Mesothelial cell of epicardium (in vitro differentiated cells): ENCODE measurements around the gene DSG2. TPM values are rescaled to one million over a fixed set of nuclear protein-coding genes. Genes with fewer than 3 reads are reported as not detected.

Experiments used
- DNase-seq, 2 experiments: peaks; one replicate each; pipeline ENCODE4 v3.0.0; 2021; ENCODE audit warnings: low spot score in 2 of 2; ENCODE audit not compliant: unreplicated experiment in 2 of 2
- H3K27ac Mint-ChIP-seq: 2 replicates; pipeline ENCODE4 v1.8.0; 2021; ENCODE audit warnings: mixed read lengths
- H3K27me3 Mint-ChIP-seq: 2 replicates; pipeline ENCODE4 v1.8.0; 2021; ENCODE audit warnings: low read depth, mixed read lengths
- H3K36me3 Mint-ChIP-seq: 2 replicates; pipeline ENCODE4 v1.8.0; 2021; ENCODE audit warnings: mixed read lengths
- H3K4me1 Mint-ChIP-seq: 2 replicates; pipeline ENCODE4 v1.8.0; 2021; ENCODE audit warnings: mixed read lengths
- H3K4me3 Mint-ChIP-seq: 2 replicates; pipeline ENCODE4 v1.8.0; 2021; ENCODE audit warnings: mild to moderate bottlenecking, moderate library complexity, mixed read lengths
- H3K9me3 Mint-ChIP-seq: 2 replicates; pipeline ENCODE4 v1.8.0; 2021; ENCODE audit warnings: mixed read lengths
- CTCF ChIP-seq: fragments of 200-600 bp; sonication (generic); IDR thresholded peaks from one replicate; pipeline ENCODE4 v1.5.0; 2021; ENCODE audit warnings: antibody characterized with exemption; ENCODE audit not compliant: unreplicated experiment
- total RNA-seq: library from RNA; stranded (reverse); gene quantifications from 3 replicates; pipeline ENCODE4 v1.2.1, GENCODE V29; 2021

The DSG2 gene
- total RNA-seq, 1 donor from 2014 or later = 98.0 TPM

GRCh38 chr18:31587529-31587928 lies 89.6 kb downstream of the DSG2 start:
- H3K27me3 Mint-ChIP-seq = no peaks in the 10 kb centered on the region
- peaks cover 11% of the 10 kb centered on the region for H3K9me3 Mint-ChIP-seq
- H3K4me1 Mint-ChIP-seq = peaks cover 22% of the 10 kb centered on the region
- H3K4me3 Mint-ChIP-seq = no peak overlapping the region
- H3K36me3 Mint-ChIP-seq = no peaks in the 10 kb centered on the region
- TF ChIP-seq CTCF = no peak
- peak overlapping the region; percentile 87 for H3K27ac Mint-ChIP-seq
- no peak for DNase-seq

GRCh38 chr18:31590570-31590969 lies 92.6 kb downstream of the DSG2 start:
- no peaks in the 10 kb centered on the region for H3K36me3 Mint-ChIP-seq
- TF ChIP-seq CTCF = no peak
- no peaks in the 10 kb centered on the region for H3K27me3 Mint-ChIP-seq
- peaks cover 15% of the 10 kb centered on the region for H3K9me3 Mint-ChIP-seq
- H3K27ac Mint-ChIP-seq = no peak overlapping the region
- no peak for DNase-seq
- H3K4me1 Mint-ChIP-seq = peaks cover 22% of the 10 kb centered on the region
- H3K4me3 Mint-ChIP-seq = no peak overlapping the region

GRCh38 chr18:31591113-31591512 lies 93.1 kb downstream of the DSG2 start:
- Mint-ChIP-seq H3K4me3 (no peak overlapping the region), H3K4me1 (peaks cover 24% of the 10 kb centered on the region), H3K36me3 (no peaks in the 10 kb centered on the region), H3K27me3 (no peaks in the 10 kb centered on the region), H3K9me3 (peaks cover 15% of the 10 kb centered on the region), H3K27ac (no peak overlapping the region)
- TF ChIP-seq CTCF = no peak
- DNase-seq = no peak

- no peaks in the 10 kb centered on the region for H3K27me3 Mint-ChIP-seq
- H3K4me1 Mint-ChIP-seq = peaks cover 20% of the 10 kb centered on the region
- no peak for DNase-seq
- no peak within 1 kb of the TSS for H3K27ac Mint-ChIP-seq
- H3K4me3 Mint-ChIP-seq = no peak within 1 kb of the TSS
- H3K36me3 Mint-ChIP-seq = no peaks in the 10 kb centered on the region
- TF ChIP-seq CTCF = no peak
- peaks cover 15% of the 10 kb centered on the region for H3K9me3 Mint-ChIP-seq
Observed at GRCh38 chr18:31591628-31592027, 93.7 kb downstream of the DSG2 start, which contains the start of gene TTR. TSS of gene TTR (plus strand) at chr18:31591877. CDS start at chr18:31591903, 26 bp downstream.

GRCh38 chr18:31592506-31593157 lies 94.7 kb downstream of the DSG2 start:
- Mint-ChIP-seq H3K9me3 (peaks cover 15% of the 10 kb centered on the region), H3K27me3 (no peaks in the 10 kb centered on the region), H3K36me3 (no peaks in the 10 kb centered on the region), H3K27ac (no peak overlapping the region), H3K4me1 (peaks cover 11% of the 10 kb centered on the region), H3K4me3 (no peak overlapping the region)
- DNase-seq = no peak
- TF ChIP-seq CTCF = no peak
